T-helper 1 cell (primary cell): ENCODE results near the gene KCND1.
"Not testable (repeated sequence)": the region's sequence is repeated elsewhere in the genome, so short reads cannot be mapped to it uniquely, and the experiment has no call there.

Source experiments
- DNase-seq, 5 donors: peaks; one replicate each; pipeline ENCODE4 v3.0.0-alpha.2; 2012 to 2020
- total RNA-seq, 4 donors: gene quantifications; one replicate each; lab custom pipeline; 2026; lab: John Stamatoyannopoulos, UW

Gene KCND1
- 1.3 to 2.9 (median 2.6) reads per million in 4 donors for total RNA-seq

- DNase-seq, result no peak
These were observed at the start of gene KCND1 for GRCh38 chrX:48971249-48972219. Gene KCND1, minus strand, starts transcription at chrX:48971844. Its CDS starts 1,573 bp downstream, at chrX:48970271.

GRCh38 chrX:49019599-49020249 lies 48.1 kb upstream of the KCND1 start:
- no peak for DNase-seq

- no peak for DNase-seq
These were observed 47.4 kb upstream of the KCND1 start for GRCh38 chrX:49019050-49019449.

- no peak for DNase-seq
These were observed 32.1 kb upstream of the KCND1 start for GRCh38 chrX:49003696-49004095.

- DNase-seq, result peak; percentile 59 to 90 (median 70)
These were observed 30.7 kb upstream of the KCND1 start, which contains the start of gene GRIPAP1 for GRCh38 chrX:49002091-49002935. Gene GRIPAP1, minus strand, starts transcription at chrX:49002264. Its CDS starts 35 bp downstream, at chrX:49002229.

GRCh38 chrX:49001521-49002090 lies 30.0 kb upstream of the KCND1 start:
- peak; percentile 35 to 70 (median 47) for DNase-seq

GRCh38 chrX:49000636-49001035 lies 29.0 kb upstream of the KCND1 start:
- no peak for DNase-seq

GRCh38 chrX:48999030-48999429 lies 27.4 kb upstream of the KCND1 start:
- DNase-seq, result no peak

- DNase-seq, result no peak
These were observed 26.7 kb upstream of the KCND1 start for GRCh38 chrX:48998391-48998790.

- no peak for DNase-seq
These were observed 26.2 kb upstream of the KCND1 start for GRCh38 chrX:48997865-48998264.

- DNase-seq, result no peak
These were observed 25.8 kb upstream of the KCND1 start for GRCh38 chrX:48997455-48997854.

GRCh38 chrX:48996969-48997368 lies 25.3 kb upstream of the KCND1 start:
- no peak for DNase-seq

GRCh38 chrX:48992341-48992740 lies 20.7 kb upstream of the KCND1 start:
- no peak for DNase-seq

GRCh38 chrX:48989483-48989882 lies 17.8 kb upstream of the KCND1 start:
- no peak for DNase-seq

GRCh38 chrX:48983896-48984295 lies 12.3 kb upstream of the KCND1 start:
- no peak for DNase-seq

- DNase-seq, result no peak
These were observed 11.4 kb upstream of the KCND1 start for GRCh38 chrX:48983081-48983480.

GRCh38 chrX:48981178-48981577 lies 9.5 kb upstream of the KCND1 start:
- no peak for DNase-seq

GRCh38 chrX:48980341-48980740 lies 8.7 kb upstream of the KCND1 start:
- DNase-seq, result not testable (repeated sequence)

GRCh38 chrX:48978226-48978625 lies 6.6 kb upstream of the KCND1 start:
- no peak for DNase-seq

- DNase-seq, result no peak
These were observed 4.4 kb upstream of the KCND1 start for GRCh38 chrX:48976086-48976485.

- no peak for DNase-seq
These were observed 3.9 kb upstream of the KCND1 start for GRCh38 chrX:48975541-48975940.

- no peak for DNase-seq
These were observed 3.4 kb upstream of the KCND1 start for GRCh38 chrX:48975041-48975440.
